SKM-1 treated with dmso at 0.1 percent for 144 hours (cell line): ENCODE data around the gene KRT86.

Source experiments
- DNase-seq: peaks from one replicate; lab custom pipeline; 2025; ENCODE audit not compliant: unreplicated experiment; lab: John Stamatoyannopoulos, UW

The KRT86 gene

DNA sequence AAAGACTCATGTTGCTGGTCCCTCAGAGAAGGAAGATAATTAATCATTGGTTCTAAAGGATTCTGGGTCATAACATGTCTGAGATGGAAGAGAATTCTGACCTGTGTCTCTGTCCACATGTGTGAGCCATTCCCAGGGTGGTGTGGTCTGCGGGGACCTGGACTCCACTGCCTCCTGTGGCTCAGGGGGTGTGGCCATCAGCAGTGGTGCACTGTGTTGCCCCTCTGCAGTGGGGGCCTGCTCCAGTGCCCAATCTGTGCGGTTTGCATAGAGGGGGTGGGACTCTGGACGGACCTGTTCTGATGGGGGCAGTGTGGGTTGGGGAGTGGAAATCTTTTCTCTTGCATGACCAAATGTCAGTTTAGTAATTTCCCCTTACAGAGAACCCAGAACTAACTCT lies 79.3 kb downstream of the KRT86 start:
- no peak for DNase-seq

DNA sequence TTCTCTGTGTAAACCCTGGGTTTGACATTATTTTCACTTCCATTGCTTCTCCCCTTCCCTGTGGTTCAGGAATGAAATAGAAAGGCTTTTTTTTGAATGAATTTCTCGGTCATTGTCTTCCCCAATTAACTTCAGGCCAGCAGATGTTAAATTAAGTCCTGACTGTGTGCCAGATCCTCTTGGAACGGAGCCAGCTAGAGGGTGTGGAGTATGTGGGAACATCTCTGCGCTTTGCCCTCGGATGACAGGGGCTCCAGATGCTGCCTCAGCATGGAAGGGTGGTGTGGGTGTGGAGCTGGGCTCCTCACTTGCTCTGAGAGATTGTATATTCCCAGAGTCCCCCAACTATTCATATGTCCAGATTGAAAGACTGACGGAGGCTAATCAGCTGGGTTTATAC lies 79.8 kb downstream of the KRT86 start:
- DNase-seq = no peak

DNA sequence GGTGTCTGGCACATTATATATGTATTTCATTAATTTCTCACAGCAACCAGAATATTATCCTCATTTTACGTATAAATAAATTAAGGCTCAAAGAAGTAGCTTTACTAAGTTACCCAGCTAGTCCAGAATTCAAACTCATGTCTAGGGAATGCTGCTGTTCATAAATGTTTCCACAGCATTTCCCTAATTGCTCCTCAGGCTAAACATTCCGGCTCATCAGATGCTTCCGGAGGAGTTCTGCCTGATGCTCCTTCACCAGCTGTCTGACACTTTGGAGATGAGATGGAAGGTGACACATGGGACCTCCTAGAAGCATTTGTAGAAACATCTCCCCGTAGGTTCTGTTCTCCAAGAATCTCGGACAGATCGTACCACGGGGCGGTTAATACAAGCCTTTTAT lies 80.7 kb downstream of the KRT86 start:
- DNase-seq = no peak

DNA sequence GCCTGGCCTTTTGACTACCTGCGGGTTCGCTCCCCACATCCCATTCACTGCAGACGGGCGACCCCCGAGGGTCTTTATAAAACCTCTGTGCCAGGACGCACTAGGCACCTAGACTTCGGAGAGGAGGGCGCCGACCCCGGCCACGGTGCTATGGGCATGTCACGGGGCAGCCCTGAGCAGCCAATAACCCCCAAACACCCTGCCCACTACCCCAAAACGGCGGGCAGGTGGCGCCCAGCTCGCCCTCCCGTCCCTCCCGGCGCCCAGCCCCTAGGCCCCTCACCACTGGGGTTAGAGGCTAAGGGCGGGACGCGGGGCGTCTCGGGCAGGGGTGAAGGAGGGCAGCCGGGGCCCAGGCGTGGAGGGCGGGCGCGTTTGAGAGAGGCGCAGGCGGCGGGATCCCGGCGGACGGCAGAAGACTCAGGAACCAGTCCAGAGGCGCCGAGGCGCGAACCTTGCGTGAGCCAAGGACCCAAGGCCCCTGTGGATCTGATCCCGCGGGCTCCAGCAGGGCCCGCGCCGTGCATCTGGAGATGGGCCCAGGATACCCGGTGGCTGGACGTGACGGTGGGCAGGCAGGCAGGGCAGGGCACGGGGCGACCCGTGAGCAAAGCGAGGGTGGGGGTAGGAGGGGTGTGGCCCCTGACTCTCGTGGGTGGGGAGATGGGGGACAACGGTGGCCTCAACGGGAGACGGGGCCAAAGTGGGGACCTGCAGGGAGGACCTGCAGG lies 81.8 kb downstream of the KRT86 start:
- no peak for DNase-seq

DNA sequence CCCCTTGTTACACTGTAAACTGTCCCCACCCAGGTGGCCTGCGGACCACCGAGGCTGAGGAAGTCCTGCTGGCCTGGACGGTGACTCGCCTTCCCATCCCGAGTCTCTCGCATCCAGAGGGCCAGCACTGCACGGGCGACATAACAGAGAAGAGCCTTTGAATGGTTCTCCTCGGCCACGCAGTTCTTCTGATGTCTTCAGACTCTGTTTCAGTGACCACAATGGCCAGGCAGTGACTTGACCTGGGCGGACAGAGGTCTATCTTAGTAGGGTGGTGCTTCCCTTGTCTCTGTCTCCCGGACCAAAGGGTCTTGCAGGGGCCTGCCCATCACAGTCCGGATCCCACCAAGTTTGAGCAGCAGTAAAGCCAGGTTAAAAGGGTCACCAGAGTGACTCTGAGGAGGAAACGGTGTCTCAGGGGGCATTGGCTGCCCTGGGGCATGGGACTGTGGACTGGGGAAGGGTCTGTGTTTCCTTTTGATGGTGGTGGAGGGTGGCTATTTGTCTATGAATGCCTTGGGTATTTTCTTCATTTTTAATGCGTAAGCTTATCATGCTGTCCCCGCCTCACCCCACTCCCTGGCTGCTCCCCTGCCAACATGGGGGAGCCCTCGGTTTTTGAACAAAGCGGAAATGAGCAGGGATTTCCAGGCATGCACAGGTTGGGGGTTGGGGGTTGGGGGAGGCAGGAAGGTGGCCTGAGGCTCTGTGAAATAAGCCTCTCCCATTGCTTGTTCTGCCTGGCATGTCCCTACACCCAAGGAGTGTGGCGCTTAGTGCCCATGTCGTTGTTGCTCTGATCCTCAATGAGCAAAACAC lies 82.5 kb downstream of the KRT86 start:
- DNase-seq = no peak
